Upper lobe of right lung (tissue), 1 donor: ENCODE data around the gene CPT1A. TPM values are rescaled to one million over a fixed set of nuclear protein-coding genes. Genes with fewer than 3 reads are reported as not detected.

Experiments used
- ATAC-seq: fragments of 200-7000 bp; cut with Tn5 transposase; one replicate; pipeline ENCODE4 v1.9.1; 2020; ENCODE audit warnings: mild to moderate bottlenecking, moderate library complexity
- DNase-seq: peaks from one replicate; pipeline ENCODE4 v3.0.0-alpha.2; 2020
- H3K27ac ChIP-seq: fragments of 200-600 bp; one replicate; pipeline ENCODE4 v1.8.0; 2022
- H3K27me3 ChIP-seq: fragments of 200-600 bp; one replicate; pipeline ENCODE4 v1.8.0; 2022; ENCODE audit warnings: mild to moderate bottlenecking
- H3K36me3 ChIP-seq: fragments of 200-600 bp; one replicate; pipeline ENCODE4 v1.8.0; 2022
- H3K4me1 ChIP-seq: fragments of 200-600 bp; one replicate; pipeline ENCODE4 v1.8.0; 2022
- H3K4me3 ChIP-seq: fragments of 200-600 bp; one replicate; pipeline ENCODE4 v1.8.0; 2022; ENCODE audit warnings: mild to moderate bottlenecking
- H3K9me3 ChIP-seq: fragments of 200-600 bp; one replicate; pipeline ENCODE4 v1.8.0; 2022
- CTCF ChIP-seq: fragments of 200-600 bp; IDR thresholded peaks from one replicate; pipeline ENCODE4 v1.8.0; 2022; ENCODE audit warnings: antibody characterized with exemption
- intact Hi-C: fragments of 100-400 bp; cut with DNase I; formaldehyde crosslinking; loops from one replicate; pipeline ENCODE4 v1.11.0; 2022
- total RNA-seq: library from RNA; stranded (reverse); fragmentation: NEBNext Ultra II Directional; extraction: Animal tissue kit (Norgen Biotek cat#: 25700); gene quantifications from one replicate; pipeline ENCODE4 v1.2.1, GENCODE V29; 2021
- donor health status: DM: no; HTN: yes; CAD: no; lungs with severe emphysema.

CPT1A gene
- total RNA-seq, 1 donor from 2014 or later, result 76.4 TPM

DNA sequence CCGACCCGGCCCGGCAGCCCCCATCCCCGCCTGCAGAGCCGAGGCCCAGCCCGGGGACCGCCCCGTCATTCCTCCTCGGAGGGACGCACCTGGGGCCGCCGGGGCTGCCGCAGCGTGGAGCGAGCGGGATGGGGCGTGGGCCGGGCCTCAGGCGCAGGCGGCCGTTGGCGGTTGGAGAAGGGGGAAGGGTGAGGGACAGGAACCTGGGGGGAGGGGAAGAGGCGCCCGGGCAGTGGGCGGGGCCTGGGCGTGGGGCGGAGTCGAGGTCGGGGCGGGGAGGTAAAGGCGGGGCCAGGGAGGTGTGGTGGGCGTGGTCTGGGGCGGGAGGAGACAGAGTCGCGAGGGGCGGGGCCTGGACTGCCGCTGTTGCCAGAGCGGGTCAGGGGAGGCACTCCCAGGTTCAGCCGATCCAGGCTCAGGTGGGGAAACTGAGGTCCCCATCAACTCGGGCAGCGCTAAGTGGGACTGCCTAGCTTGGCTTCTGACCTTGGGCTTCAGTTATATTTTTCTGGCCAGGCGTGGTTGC is 90.3 kb downstream of the CPT1A start, which contains the start of gene TESMIN:
TSS of gene TESMIN (minus strand) at position 190 of the 526 bp plus-strand sequence. CDS start 860 bp downstream, outside the sequence.
- Histone ChIP-seq H3K27ac (no peak within 1 kb of the TSS), H3K9me3 (no peaks in the 10 kb centered on the region), H3K4me1 (peaks cover 5% of the 10 kb centered on the region), H3K27me3 (no peaks in the 10 kb centered on the region), H3K36me3 (peaks cover 5% of the 10 kb centered on the region), H3K4me3 (peak within 1 kb of the TSS; percentile 42)
- ATAC-seq (peak; percentile 99), DNase-seq (peak; percentile 96)
- intact Hi-C loops, result no loop called here
- no peak for TF ChIP-seq CTCF

GRCh38 chr11:68751004-68751325 is 90.8 kb downstream of the CPT1A start:
- Histone ChIP-seq H3K9me3 (no peaks in the 10 kb centered on the region), H3K27me3 (no peaks in the 10 kb centered on the region), H3K4me1 (peaks cover 5% of the 10 kb centered on the region), H3K36me3 (peaks cover under 1% of the 10 kb centered on the region), H3K4me3 (peak overlapping the region; percentile 42), H3K27ac (no peak overlapping the region)
- TF ChIP-seq CTCF, result no peak
- DNase-seq, result no peak
- intact Hi-C loops, result no loop called here
- no peak for ATAC-seq

DNA sequence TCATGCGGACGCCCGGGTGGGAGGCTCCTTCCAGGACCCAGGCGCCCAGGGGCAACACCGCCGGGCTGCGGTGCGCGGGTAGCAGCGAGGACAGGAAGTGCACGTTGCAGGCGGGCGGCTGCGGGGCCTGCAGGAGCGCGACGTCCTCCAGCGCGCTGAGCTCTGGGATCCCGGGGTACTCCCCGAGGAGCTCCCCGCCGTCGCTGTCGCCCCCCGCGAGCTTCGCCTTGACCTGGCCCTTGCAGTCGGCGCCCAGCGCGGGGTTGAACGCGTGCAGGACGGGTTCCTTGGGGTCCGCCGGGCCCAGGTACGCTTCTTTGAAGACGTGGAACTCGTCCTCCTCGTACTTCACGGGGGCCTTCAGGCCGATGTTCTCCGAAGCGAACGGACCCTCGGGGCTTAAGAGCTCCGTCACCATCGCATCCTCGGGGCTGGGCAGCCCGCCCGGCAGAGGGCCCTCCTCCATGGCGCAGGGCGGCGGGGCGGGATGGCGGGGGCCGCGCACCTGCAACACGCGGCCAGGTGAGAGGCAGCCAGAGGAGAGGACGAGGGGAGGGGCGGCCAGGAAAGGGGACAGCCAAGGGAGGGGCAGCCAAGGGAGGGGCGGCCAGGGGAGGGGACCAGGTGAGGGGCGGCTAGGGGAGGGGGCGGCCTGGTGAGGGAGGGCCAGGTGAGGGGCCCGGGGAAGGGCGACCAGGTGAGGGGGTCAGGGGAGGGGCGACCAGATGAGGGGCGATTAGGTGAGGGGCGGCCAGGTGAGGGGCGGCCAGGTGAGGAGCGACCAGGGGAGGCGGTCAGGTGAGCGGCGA is 91.3 kb downstream of the CPT1A start:
- DNase-seq, result no peak
- Histone ChIP-seq H3K36me3 (no peaks in the 10 kb centered on the region), H3K27ac (no peak overlapping the region), H3K4me3 (no peak overlapping the region), H3K27me3 (no peaks in the 10 kb centered on the region), H3K9me3 (no peaks in the 10 kb centered on the region), H3K4me1 (peaks cover 5% of the 10 kb centered on the region)
- intact Hi-C loops, result no loop called here
- ATAC-seq, result no peak
- TF ChIP-seq CTCF, result no peak

- no peaks in the 10 kb centered on the region for H3K36me3 ChIP-seq
- H3K4me3 ChIP-seq, result no peak overlapping the region
- no peaks in the 10 kb centered on the region for H3K9me3 ChIP-seq
- intact Hi-C loops, result no loop called here
- ATAC-seq (no peak), DNase-seq (no peak)
- H3K4me1 ChIP-seq, result peaks cover 5% of the 10 kb centered on the region
- no peaks in the 10 kb centered on the region for H3K27me3 ChIP-seq
- no peak for TF ChIP-seq CTCF
- H3K27ac ChIP-seq, result no peak overlapping the region
These were observed 92.2 kb downstream of the CPT1A start for GRCh38 chr11:68749229-68750123.

DNA sequence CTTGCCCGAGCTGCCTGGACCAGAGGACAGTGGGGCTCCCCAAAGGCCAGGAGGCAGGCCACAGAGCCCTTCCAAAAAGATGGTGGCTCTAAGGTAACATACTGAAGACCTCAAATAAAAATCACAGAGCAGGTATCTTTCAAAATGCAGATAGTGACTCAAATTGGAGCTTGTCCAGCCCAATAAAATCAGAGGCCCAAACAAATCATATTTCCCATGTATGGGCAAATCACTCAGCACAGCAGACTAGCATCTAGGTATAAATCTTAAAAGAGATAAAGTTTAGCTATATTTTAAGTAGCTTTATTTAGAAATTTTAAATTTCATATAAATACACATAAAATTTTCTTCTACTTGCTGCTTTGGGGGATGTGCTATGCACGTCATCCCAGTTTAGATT is 93.7 kb downstream of the CPT1A start:
- DNase-seq (no peak), ATAC-seq (no peak)
- Histone ChIP-seq H3K4me3 (no peak overlapping the region), H3K27me3 (no peaks in the 10 kb centered on the region), H3K4me1 (peaks cover 5% of the 10 kb centered on the region), H3K27ac (no peak overlapping the region), H3K9me3 (no peaks in the 10 kb centered on the region), H3K36me3 (no peaks in the 10 kb centered on the region)
- intact Hi-C loops, result no loop called here
- TF ChIP-seq CTCF, result no peak
